Ureter (tissue), 1 donor: Measurements from ENCODE around the gene ZNF563. TPM values are rescaled to one million over a fixed set of nuclear protein-coding genes. Genes with fewer than 3 reads are reported as not detected.

ENCODE experiments used
- DNase-seq: peaks from one replicate; pipeline ENCODE4 v3.0.0-alpha.2; 2020; ENCODE audit warnings: low spot score
- total RNA-seq: library from RNA; stranded (reverse); gene quantifications from one replicate; pipeline ENCODE4 v1.2.4, GENCODE V29; 2023
- donor health status: DM: yes; HTN: yes; CAD: no.

Gene ZNF563
- total RNA-seq, 1 donor from 2014 or later = 7.1 TPM

- peak; percentile 99 for DNase-seq
Measured at GRCh38 chr19:12294249-12295158, 38.9 kb downstream of the ZNF563 start, which contains the start of gene ZNF44. ZNF44 (minus strand) TSS chr19:12294883; CDS start chr19:12294694, 189 bp downstream.

GRCh38 chr19:12293777-12294248, 39.6 kb downstream of the ZNF563 start:
- DNase-seq = peak; percentile 90

DNA sequence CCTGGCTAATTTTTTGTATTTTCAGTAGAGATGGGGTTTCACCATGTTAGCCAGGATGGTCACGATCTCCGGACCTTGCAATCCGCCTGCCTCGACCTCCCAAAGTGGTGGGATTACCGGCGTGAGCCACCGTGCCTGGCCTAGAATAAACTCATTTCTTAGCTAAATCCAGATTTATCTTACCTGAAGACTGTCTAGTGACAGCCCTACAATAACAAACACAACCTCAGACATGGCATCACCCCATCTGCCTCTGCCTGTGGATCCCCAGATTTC, 43.7 kb downstream of the ZNF563 start:
- DNase-seq = no peak

DNA sequence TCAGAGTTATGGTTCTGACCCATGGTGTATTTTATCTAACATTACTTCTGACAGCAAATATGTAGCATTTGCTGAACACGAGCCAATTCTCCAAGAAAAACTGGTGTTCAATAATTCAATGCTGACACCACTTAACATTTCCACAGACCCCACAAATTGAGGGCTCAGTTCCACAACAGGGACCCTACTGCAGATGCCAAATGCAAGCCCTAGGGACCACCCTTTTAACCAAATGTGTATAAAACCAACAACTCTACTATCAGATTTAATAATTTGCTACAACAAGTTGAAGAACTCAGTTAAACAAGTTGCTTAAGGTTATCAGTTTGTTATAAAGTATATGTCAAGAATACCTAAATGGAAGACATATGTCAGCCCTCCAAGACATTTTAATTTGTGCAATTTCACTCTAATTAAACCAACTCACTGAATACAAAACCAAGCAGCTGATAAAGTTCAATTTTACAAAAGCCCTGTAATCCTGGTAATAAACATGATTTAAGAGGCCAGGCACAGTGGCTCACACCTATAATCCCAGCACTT, 45.4 kb downstream of the ZNF563 start:
- no peak for DNase-seq

- no peak for DNase-seq
Measured at GRCh38 chr19:12284631-12285030, 48.8 kb downstream of the ZNF563 start.

GRCh38 chr19:12284226-12284625, 49.2 kb downstream of the ZNF563 start:
- no peak for DNase-seq

DNA sequence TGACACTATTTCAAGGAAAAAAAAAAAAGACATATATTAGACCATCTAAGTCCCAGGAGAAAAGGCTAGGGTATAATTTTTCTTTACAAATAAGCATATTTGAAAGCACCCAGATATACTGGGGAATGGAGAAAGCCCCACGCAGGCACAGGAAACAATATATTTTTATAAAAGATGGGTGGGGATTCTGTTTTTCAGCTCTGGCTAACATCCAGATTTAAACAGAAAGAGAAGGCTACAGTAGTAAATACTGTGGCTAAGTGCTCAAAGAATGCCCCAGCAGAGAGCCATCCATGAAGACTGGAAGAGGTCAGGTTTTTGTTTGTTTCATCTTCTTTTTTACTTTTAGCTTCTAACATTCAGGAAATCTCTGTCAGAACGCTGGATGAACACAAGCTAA, 54.7 kb downstream of the ZNF563 start:
- DNase-seq = no peak

GRCh38 chr19:12272980-12273901, 60.2 kb downstream of the ZNF563 start:
- DNase-seq = no peak

DNA sequence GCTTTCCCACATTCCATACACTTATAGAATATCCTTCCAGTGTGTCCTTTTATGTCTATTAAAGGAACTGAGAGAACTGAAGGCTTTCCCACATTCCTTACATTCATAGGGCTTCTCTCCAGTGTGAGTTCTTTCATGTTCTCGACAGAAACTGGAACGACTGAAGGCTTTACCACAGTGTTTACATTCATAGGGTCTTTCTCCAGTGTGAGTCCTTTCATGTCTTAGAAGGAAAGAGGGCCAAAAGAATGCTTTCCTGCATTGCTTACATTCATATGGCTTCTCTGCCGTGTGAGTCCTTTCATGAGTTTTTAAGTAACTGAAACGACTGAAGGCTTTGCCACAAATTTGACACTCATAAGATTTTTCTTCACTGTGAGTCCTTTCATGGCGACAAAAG, 61.0 kb downstream of the ZNF563 start:
- DNase-seq = no peak

GRCh38 chr19:12270854-12271253, 62.6 kb downstream of the ZNF563 start:
- no peak for DNase-seq

Other genes starting within 250 kb of the ZNF563 start
- gene ZNF20, start 193.3 kb downstream of the ZNF563 start, total RNA-seq = 2.6 TPM
- gene ZNF625, start 176.9 kb downstream of the ZNF563 start, total RNA-seq = 13.3 TPM
- 15.3 TPM for gene ZNF136, start 170.5 kb downstream of the ZNF563 start, total RNA-seq
- 34.4 TPM for gene ZNF44, start 38.8 kb downstream of the ZNF563 start, total RNA-seq
- gene ZNF442, start 32.0 kb upstream of the ZNF563 start, total RNA-seq = 8.0 TPM
- 10.3 TPM for gene ZNF799, start 67.6 kb upstream of the ZNF563 start, total RNA-seq
- 10.9 TPM for gene ZNF443, start 107.4 kb upstream of the ZNF563 start, total RNA-seq
- gene ZNF709, start 151.2 kb upstream of the ZNF563 start, total RNA-seq = 3.9 TPM
- 31.1 TPM for gene ZNF564, start 217.8 kb upstream of the ZNF563 start, total RNA-seq